ENCODE data around the gene CLIC5.

Gene CLIC5

DNA sequence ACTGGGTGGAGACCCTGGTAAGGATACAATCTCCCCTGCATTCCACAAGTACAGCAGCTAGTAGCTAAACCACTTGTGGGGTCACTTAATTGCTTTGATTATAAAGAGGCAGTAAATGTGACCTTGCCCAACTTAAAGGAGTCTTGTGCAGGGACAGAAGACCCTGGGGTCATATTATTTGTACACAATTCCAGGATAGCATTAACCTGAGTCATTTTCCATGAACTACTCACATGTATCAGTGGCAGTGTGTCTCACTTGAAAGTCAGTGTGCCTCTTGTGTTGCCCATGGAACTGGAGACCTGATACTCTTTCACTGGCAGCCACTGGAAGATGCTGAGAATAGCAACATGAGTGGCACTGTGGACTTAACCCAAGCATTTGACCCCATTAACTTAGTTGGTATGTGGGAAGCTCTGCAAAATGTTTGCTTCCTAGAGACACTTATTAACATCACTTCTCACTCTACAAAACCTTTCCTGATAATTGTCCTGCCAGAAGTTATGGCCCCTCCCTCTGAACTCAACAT lies 28.9 kb downstream of the CLIC5 start:
- no peak for DNase-seq (ENCODE audit: low read depth)
- TF ChIP-seq, protein P1, sequence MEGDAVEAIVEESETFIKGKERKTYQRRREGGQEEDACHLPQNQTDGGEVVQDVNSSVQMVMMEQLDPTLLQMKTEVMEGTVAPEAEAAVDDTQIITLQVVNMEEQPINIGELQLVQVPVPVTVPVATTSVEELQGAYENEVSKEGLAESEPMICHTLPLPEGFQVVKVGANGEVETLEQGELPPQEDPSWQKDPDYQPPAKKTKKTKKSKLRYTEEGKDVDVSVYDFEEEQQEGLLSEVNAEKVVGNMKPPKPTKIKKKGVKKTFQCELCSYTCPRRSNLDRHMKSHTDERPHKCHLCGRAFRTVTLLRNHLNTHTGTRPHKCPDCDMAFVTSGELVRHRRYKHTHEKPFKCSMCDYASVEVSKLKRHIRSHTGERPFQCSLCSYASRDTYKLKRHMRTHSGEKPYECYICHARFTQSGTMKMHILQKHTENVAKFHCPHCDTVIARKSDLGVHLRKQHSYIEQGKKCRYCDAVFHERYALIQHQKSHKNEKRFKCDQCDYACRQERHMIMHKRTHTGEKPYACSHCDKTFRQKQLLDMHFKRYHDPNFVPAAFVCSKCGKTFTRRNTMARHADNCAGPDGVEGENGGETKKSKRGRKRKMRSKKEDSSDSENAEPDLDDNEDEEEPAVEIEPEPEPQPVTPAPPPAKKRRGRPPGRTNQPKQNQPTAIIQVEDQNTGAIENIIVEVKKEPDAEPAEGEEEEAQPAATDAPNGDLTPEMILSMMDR (conservative IDR thresholded peaks at IDR 0.05; ENCODE audit: low read depth, low read length): no peak
- H3K4me3 ChIP-seq (ENCODE audit: low read depth, low read length): no peak overlapping the region

DNA sequence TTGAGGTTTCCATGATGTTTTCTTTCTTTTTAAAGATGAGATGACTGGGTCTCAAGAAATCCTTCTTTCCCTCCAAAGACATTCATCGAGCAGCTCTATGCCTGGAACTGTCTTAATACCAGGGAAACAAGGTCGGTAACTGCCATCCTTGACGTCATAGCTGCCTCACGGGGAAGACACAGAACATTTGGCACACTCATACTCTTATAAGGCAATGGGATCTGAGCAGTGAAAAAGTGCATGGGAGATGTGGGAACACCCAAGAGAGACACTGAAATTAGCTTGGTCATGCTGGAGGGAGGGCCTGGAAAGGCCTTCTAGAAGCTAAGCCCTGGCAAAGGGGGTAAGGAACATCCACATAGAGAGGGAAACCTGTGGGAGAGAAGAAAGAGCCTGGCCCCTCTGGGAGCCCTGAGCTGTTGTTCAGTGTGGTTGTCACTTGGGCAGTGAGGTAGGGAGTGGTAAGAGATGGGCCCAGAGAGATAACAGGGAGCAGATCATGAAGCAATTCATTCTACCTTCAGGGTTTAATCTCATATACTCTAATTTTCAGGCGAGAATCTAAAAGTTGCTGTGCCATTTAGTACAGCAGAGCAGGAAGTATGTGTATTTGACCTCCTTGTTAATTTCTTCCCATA lies 30.8 kb downstream of the CLIC5 start:
- H3K4me3 ChIP-seq (ENCODE audit: low read depth, low read length): no peak overlapping the region
- no peak for DNase-seq (ENCODE audit: low read depth)
- TF ChIP-seq, protein P1 (conservative IDR thresholded peaks at IDR 0.05; ENCODE audit: low read depth, low read length): no peak

DNA sequence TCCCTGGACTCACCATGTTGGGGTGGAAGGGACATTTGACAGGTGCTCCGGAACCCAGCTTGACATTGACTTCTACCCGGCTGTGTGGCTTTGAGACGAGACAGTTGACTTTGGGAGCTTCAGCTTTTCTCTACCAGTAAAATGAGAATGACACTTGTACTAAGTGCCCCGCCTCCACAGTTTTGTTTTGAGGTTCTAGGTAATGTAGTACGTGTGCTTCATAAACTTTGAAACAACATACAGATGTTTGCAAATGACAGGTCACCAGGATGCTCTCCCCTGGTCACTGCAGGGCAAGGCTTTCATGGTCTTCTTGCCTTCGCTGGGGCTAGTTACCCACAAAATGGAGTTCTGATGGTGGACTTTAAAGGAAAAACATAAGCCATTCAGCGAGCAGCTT lies 31.3 kb downstream of the CLIC5 start:
- H3K4me3 ChIP-seq (ENCODE audit: low read depth, low read length): no peak overlapping the region
- TF ChIP-seq, protein P1 (conservative IDR thresholded peaks at IDR 0.05; ENCODE audit: low read depth, low read length): no peak
- DNase-seq (ENCODE audit: low read depth): no peak

DNA sequence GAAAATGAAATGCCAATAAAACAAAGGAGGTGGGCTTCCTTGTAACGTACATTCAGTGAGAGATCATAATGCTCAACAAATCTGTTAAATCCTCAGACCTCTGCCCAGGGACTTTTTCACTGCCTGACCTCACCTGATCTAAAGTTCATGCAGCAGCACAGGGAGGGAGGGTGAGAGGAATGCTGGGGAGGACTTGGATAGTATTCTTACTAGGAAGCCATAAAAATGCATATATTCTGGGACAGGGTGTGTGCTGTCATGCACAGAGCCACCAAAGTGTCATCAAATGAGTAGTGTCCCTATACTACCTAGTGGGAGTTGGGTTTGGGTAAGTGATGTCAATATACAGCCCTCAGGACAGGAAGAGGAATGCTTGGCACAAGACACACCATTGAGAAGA lies 32.6 kb downstream of the CLIC5 start:
- no peak for DNase-seq (ENCODE audit: low read depth)
- H3K4me3 ChIP-seq (ENCODE audit: low read depth, low read length): no peak overlapping the region
- TF ChIP-seq, protein P1 (conservative IDR thresholded peaks at IDR 0.05; ENCODE audit: low read depth, low read length): no peak

DNA sequence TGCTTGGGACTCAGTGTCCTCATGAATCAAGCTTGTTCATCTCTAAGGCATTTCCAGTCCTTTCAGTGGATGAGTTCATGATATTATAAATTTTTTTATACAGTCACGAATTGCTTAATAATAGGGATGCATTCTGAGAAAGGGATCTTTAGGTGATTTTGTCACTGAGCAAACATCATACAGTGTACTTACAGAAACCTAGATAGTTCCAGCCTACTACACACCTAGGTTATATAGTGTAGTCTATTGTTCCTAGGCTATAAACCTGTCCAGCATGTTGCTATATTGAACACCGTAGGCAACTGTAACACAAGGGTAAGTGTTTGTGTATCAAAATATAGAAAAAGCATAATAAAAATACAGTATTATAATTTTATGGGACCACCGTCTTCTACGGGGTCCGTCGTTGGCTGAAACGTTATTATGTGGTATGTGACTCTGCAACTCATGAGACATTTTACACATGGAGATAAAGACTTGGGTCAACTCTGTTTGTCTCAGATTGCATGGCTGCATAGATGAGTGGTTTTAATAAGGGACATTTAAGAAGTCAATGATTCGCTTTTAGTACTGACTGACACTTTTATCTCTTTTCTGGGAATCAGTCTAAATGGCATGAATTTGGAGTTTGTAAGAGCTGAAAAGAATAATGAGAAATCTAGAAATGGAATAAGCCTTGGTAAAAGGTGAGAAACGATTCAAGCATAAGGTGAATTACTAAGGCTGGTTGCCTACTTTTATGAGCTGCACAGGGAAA lies 33.2 kb downstream of the CLIC5 start:
- TF ChIP-seq, protein P1 (conservative IDR thresholded peaks at IDR 0.05; ENCODE audit: low read depth, low read length): no peak
- H3K4me3 ChIP-seq (ENCODE audit: low read depth, low read length): no peak overlapping the region
- no peak for DNase-seq (ENCODE audit: low read depth)

DNA sequence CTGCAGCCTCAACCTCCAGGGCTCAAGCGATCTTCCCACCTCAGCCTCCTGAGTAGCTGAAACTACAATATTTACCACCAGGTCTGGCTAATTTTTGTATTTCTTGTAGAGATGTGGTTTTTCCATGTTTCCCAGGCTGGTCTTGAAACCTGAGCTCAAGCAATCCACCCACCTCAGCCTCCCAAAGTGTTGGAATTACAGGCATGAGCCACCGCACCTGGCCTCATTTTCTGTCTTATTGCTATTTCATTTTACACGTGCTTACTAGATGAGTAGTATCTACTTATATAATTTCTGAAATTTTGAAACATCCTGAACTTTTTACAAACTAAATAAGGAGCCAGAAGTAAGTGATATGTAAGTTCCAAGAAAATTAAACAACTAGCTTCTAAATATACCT lies 34.6 kb downstream of the CLIC5 start:
- DNase-seq (ENCODE audit: low read depth): no peak
- no peak overlapping the region for H3K4me3 ChIP-seq (ENCODE audit: low read depth, low read length)
- TF ChIP-seq, protein P1 (conservative IDR thresholded peaks at IDR 0.05; ENCODE audit: low read depth, low read length): no peak

Measured in choroid plexus epithelial cell (primary cell).